ENCODE measurements around the gene IMPG1.

GRCh38 chr6:75970093-75970492 is 102.4 kb downstream of the IMPG1 start:
- TF ChIP-seq CTCF (IDR thresholded peaks at IDR 0.05) (no peak), USF1 (CRISPR knock-in tag; IDR thresholded peaks at IDR 0.05) (no peak), ESRRA (CRISPR knock-in tag; IDR thresholded peaks at IDR 0.05; ENCODE audit: borderline replicate concordance) (no peak), ZSCAN18 (CRISPR knock-in tag; IDR thresholded peaks at IDR 0.05) (no peak), NR2C2 (CRISPR knock-in tag; IDR thresholded peaks at IDR 0.05) (no peak)
